Ramos (cell line): ENCODE data around the gene MARCHF2.

Source experiments
- in situ Hi-C: fragments of 300-500 bp; cut with MboI; formaldehyde crosslinking; loops from one replicate; pipeline ENCODE4 v1.14.3; 2022; ENCODE audit warnings: low sequenced_read_pairs; ENCODE audit not compliant: unreplicated experiment

Gene MARCHF2

GRCh38 chr19:8451377-8451776 is 38.3 kb downstream of the MARCHF2 start:
- in situ Hi-C loops = no loop called here

- in situ Hi-C loops = no loop called here
Observed at GRCh38 chr19:8451885-8452284, 38.8 kb downstream of the MARCHF2 start.

- in situ Hi-C loops = no loop called here
Observed at GRCh38 chr19:8452446-8453123, 39.5 kb downstream of the MARCHF2 start.

- in situ Hi-C loops = no loop called here
Observed at GRCh38 chr19:8453616-8454015, 40.5 kb downstream of the MARCHF2 start.

GRCh38 chr19:8454218-8454617 is 41.1 kb downstream of the MARCHF2 start:
- in situ Hi-C loops = no loop called here

- in situ Hi-C loops = no loop called here
Observed at GRCh38 chr19:8455018-8455417, 41.9 kb downstream of the MARCHF2 start.

GRCh38 chr19:8456064-8456463 is 43.0 kb downstream of the MARCHF2 start:
- in situ Hi-C loops = no loop called here

GRCh38 chr19:8457209-8457608 is 44.1 kb downstream of the MARCHF2 start:
- in situ Hi-C loops = no loop called here

GRCh38 chr19:8457827-8458226 is 44.7 kb downstream of the MARCHF2 start:
- in situ Hi-C loops = no loop called here

- in situ Hi-C loops = no loop called here
Observed at GRCh38 chr19:8458380-8458779, 45.3 kb downstream of the MARCHF2 start.

- in situ Hi-C loops = no loop called here
Observed at GRCh38 chr19:8459095-8459494, 46.0 kb downstream of the MARCHF2 start.

- in situ Hi-C loops = no loop called here
Observed at GRCh38 chr19:8459520-8460270, 46.6 kb downstream of the MARCHF2 start.

GRCh38 chr19:8460516-8461298 is 47.6 kb downstream of the MARCHF2 start:
- in situ Hi-C loops = no loop called here

GRCh38 chr19:8461376-8461775 is 48.3 kb downstream of the MARCHF2 start:
- in situ Hi-C loops = no loop called here

GRCh38 chr19:8461891-8462290 is 48.8 kb downstream of the MARCHF2 start:
- in situ Hi-C loops = no loop called here

GRCh38 chr19:8462571-8462970 is 49.5 kb downstream of the MARCHF2 start:
- in situ Hi-C loops = no loop called here

- in situ Hi-C loops = no loop called here
Observed at GRCh38 chr19:8463365-8463764, 50.3 kb downstream of the MARCHF2 start.

- in situ Hi-C loops = no loop called here
Observed at GRCh38 chr19:8466018-8466417, 52.9 kb downstream of the MARCHF2 start.

GRCh38 chr19:8468124-8468523 is 55.0 kb downstream of the MARCHF2 start:
- in situ Hi-C loops = no loop called here

- in situ Hi-C loops = no loop called here
Observed at GRCh38 chr19:8468761-8469373, 55.8 kb downstream of the MARCHF2 start.
